HepG2 (cell line): Measurements from ENCODE around the gene SELENOM. TPM values are rescaled to one million over a fixed set of nuclear protein-coding genes. Genes with fewer than 3 reads are reported as not detected.

ENCODE experiments used
- ADNP ChIP-seq: sonication (generic); formaldehyde crosslinking; IDR thresholded peaks from 2 replicates; pipeline ENCODE4 v1.4.0; 2020; ENCODE audit warnings: missing genetic modification reagents
- ELF1 ChIP-seq: sonication (generic); formaldehyde crosslinking; IDR thresholded peaks from 2 replicates; pipeline ENCODE4 v1.4.0; 2020; ENCODE audit warnings: missing genetic modification reagents
- ETV5 ChIP-seq: IDR thresholded peaks from 2 replicates; pipeline ENCODE4 v1.6.1; 2018; ENCODE audit warnings: missing biosample characterization, missing genetic modification reagents, inconsistent platforms, borderline replicate concordance
- GABPB1 ChIP-seq: IDR thresholded peaks from 2 replicates; pipeline ENCODE4 v1.6.1; 2016; ENCODE audit warnings: mild to moderate bottlenecking, missing genetic modification reagents, moderate library complexity, missing compliant biosample characterization
- HDAC1 ChIP-seq: sonication (generic); formaldehyde crosslinking; IDR thresholded peaks from 2 replicates; pipeline ENCODE4 v1.5.1; 2020; ENCODE audit warnings: mild to moderate bottlenecking, missing genetic modification reagents
- HNRNPLL ChIP-seq: fragments of 200-400 bp; formaldehyde crosslinking; IDR thresholded peaks from 2 replicates; pipeline ENCODE4 v1.6.1; 2017; ENCODE audit warnings: mild to moderate bottlenecking, low read depth, low read length; ENCODE audit not compliant: poor library complexity, severe bottlenecking
- NFYB ChIP-seq: sonication (generic); formaldehyde crosslinking; IDR thresholded peaks from 2 replicates; pipeline ENCODE4 v1.4.0; 2020; ENCODE audit warnings: missing genetic modification reagents
- NFYC ChIP-seq: IDR thresholded peaks from 2 replicates; pipeline ENCODE4 v1.6.1; 2016; ENCODE audit warnings: missing genetic modification reagents, missing compliant biosample characterization
- SAP130 ChIP-seq: IDR thresholded peaks from 2 replicates; pipeline ENCODE4 v1.6.1; 2016; ENCODE audit warnings: low read depth
- SIX1 ChIP-seq: sonication (generic); formaldehyde crosslinking; IDR thresholded peaks from 2 replicates; pipeline ENCODE4 v1.4.0; 2020; ENCODE audit warnings: missing genetic modification reagents, borderline replicate concordance
- TAF1 ChIP-seq: sonication (generic); formaldehyde crosslinking; IDR thresholded peaks from 2 replicates; pipeline ENCODE4 v1.4.0; 2020; ENCODE audit warnings: missing genetic modification reagents
- ZFYVE20 ChIP-seq: sonication (generic); formaldehyde crosslinking; IDR thresholded peaks from 2 replicates; pipeline ENCODE4 v1.8.0; 2023; ENCODE audit warnings: low read depth, mild to moderate bottlenecking, moderate library complexity, missing genetic modification reagents, borderline replicate concordance
- ZNF343 ChIP-seq: sonication (generic); formaldehyde crosslinking; IDR thresholded peaks from 2 replicates; pipeline ENCODE4 v1.4.0; 2020; ENCODE audit warnings: mild to moderate bottlenecking, missing genetic modification reagents
- ZNF7 ChIP-seq: IDR thresholded peaks from 2 replicates; pipeline ENCODE4 v1.6.1; 2016; ENCODE audit warnings: missing biosample characterization, missing genetic modification reagents
- polyA plus RNA-seq, 8 experiments: library from polyadenylated mRNA; depleted of rRNA in 3 of 8; stranded (reverse) in 7 of 8; unstranded in 1 of 8; fragments of >200 nt; fragmentation: Illumina TruSeq in 4 of 8; extraction: Trizol in 4 of 8; gene quantifications; 2 replicates each; pipeline versions ENCODE4 v1.2.1 to v1.2.3, GENCODE V29; 2011 to 2016; ENCODE audit warnings: low read depth in 4 of 8, missing spikeins in 1 of 8, mixed read lengths in 1 of 8; ENCODE audit not compliant: insufficient read depth in 1 of 8
- total RNA-seq, 5 experiments: library from RNA; depleted of rRNA; stranded (reverse); fragments of >200 nt; fragmentation: Illumina TruSeq; extraction: Trizol; gene quantifications; 2 replicates each; pipeline ENCODE4 v1.2.3, GENCODE V29; 2016; ENCODE audit warnings: low read depth in 1 of 5
- TF ChIP-seq, protein P1 (sequence below): sonication (generic); formaldehyde crosslinking; IDR thresholded peaks from 2 replicates; pipeline ENCODE4 v1.5.1; 2020; ENCODE audit warnings: mild to moderate bottlenecking, missing genetic modification reagents, moderate library complexity
- TF ChIP-seq, protein P2 (sequence below): IDR thresholded peaks from 2 replicates; pipeline ENCODE4 v1.6.1; 2016; ENCODE audit warnings: missing compliant biosample characterization, missing genetic modification reagents, borderline replicate concordance

SELENOM gene
- total and polyA plus RNA-seq, 2 of the 13 experiments (the other 11 are each of a cell fraction or from before 2014, with no cell fraction given), result 4.1 to 4.3 TPM

DNA sequence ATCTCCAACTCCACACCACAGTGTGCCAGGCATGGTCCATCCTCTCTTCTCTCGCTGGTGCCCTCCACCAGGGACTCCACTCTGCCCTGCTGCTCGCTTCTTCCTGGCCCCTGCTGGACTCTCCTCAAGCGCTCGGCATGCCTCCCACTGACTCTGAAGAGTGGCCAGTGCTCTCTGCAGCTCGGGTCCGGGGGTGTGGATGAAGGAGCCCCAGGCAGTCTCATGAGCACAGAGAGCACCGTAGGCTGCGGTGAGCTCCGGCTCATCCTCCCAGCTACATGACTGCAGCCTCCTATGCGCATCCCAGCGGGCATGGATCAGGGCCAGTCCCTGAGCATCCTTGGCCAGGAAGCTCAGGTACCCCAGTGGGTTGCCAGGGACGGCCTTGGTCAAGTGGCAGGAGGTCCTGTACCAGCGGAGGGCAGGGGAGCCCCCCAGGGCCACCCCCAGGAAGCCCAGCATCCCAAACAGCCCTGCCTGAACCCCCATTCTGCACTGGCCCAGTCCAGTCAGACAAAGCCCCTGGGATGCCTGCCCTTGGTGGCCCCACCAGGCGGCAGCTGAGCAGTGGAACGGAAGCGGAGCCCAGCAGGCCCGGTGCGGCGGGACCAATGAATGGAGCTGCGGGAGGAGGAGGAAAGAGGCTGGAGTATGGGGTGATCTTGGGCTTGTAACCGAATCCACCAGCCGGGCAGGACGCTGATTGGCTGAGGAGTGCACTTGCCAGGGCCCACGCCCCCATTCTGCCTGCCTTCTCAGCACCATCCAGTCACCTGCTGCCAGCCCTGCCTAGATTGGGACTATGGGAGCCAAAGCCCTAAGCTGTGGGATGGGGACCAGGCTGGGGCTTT is 32.7 kb upstream of the SELENOM start, which contains the start of gene PLA2G3 (continued):
- TF ChIP-seq, protein P1, sequence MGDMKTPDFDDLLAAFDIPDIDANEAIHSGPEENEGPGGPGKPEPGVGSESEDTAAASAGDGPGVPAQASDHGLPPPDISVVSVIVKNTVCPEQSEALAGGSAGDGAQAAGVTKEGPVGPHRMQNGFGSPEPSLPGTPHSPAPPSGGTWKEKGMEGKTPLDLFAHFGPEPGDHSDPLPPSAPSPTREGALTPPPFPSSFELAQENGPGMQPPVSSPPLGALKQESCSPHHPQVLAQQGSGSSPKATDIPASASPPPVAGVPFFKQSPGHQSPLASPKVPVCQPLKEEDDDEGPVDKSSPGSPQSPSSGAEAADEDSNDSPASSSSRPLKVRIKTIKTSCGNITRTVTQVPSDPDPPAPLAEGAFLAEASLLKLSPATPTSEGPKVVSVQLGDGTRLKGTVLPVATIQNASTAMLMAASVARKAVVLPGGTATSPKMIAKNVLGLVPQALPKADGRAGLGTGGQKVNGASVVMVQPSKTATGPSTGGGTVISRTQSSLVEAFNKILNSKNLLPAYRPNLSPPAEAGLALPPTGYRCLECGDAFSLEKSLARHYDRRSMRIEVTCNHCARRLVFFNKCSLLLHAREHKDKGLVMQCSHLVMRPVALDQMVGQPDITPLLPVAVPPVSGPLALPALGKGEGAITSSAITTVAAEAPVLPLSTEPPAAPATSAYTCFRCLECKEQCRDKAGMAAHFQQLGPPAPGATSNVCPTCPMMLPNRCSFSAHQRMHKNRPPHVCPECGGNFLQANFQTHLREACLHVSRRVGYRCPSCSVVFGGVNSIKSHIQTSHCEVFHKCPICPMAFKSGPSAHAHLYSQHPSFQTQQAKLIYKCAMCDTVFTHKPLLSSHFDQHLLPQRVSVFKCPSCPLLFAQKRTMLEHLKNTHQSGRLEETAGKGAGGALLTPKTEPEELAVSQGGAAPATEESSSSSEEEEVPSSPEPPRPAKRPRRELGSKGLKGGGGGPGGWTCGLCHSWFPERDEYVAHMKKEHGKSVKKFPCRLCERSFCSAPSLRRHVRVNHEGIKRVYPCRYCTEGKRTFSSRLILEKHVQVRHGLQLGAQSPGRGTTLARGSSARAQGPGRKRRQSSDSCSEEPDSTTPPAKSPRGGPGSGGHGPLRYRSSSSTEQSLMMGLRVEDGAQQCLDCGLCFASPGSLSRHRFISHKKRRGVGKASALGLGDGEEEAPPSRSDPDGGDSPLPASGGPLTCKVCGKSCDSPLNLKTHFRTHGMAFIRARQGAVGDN (CRISPR knock-in tag), result peak; percentile 50
- no peak for TF ChIP-seq SIX1 (CRISPR knock-in tag)
- TF ChIP-seq HNRNPLL, result peak; percentile 33
- TF ChIP-seq ADNP, result no peak
- peak; percentile 49; the same call in 1 of the 2 replicates for TF ChIP-seq NFYB (CRISPR knock-in tag)
- 0 out of 2 replicates have a peak, but pooled peaks have one; percentile 10 for TF ChIP-seq SAP130 (CRISPR knock-in tag)
- 0 out of 2 replicates have a peak, but pooled peaks have one; percentile 28 for TF ChIP-seq ETV5
- peak; percentile 21; the same call in 1 of the 2 replicates for TF ChIP-seq TAF1 (CRISPR knock-in tag)
- no peak for TF ChIP-seq ELF1 (CRISPR knock-in tag)
- TF ChIP-seq NFYC (CRISPR knock-in tag), result peak; percentile 38; the same call in 1 of the 2 replicates
- TF ChIP-seq ZFYVE20 (CRISPR knock-in tag), result no peak
- TF ChIP-seq, protein P2, sequence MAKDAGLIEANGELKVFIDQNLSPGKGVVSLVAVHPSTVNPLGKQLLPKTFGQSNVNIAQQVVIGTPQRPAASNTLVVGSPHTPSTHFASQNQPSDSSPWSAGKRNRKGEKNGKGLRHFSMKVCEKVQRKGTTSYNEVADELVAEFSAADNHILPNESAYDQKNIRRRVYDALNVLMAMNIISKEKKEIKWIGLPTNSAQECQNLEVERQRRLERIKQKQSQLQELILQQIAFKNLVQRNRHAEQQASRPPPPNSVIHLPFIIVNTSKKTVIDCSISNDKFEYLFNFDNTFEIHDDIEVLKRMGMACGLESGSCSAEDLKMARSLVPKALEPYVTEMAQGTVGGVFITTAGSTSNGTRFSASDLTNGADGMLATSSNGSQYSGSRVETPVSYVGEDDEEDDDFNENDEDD (CRISPR knock-in tag), result no peak
- TF ChIP-seq HDAC1 (CRISPR knock-in tag), result no peak
- no peak for TF ChIP-seq ZNF343 (CRISPR knock-in tag)
- TF ChIP-seq ZNF7, result no peak
- peak; percentile 40; the same call in 1 of the 2 replicates for TF ChIP-seq GABPB1 (CRISPR knock-in tag)
- TF ChIP-seq, all 625 proteins: peak for 11
